ENCODE results near the gene ARRDC4. TPM values are rescaled to one million over a fixed set of nuclear protein-coding genes. Genes with fewer than 3 reads are reported as not detected.

Gene ARRDC4
- total and polyA plus RNA-seq, 4 experiments from 2014 or later, result 0.76 to 1.5 (median 0.83) TPM

DNA sequence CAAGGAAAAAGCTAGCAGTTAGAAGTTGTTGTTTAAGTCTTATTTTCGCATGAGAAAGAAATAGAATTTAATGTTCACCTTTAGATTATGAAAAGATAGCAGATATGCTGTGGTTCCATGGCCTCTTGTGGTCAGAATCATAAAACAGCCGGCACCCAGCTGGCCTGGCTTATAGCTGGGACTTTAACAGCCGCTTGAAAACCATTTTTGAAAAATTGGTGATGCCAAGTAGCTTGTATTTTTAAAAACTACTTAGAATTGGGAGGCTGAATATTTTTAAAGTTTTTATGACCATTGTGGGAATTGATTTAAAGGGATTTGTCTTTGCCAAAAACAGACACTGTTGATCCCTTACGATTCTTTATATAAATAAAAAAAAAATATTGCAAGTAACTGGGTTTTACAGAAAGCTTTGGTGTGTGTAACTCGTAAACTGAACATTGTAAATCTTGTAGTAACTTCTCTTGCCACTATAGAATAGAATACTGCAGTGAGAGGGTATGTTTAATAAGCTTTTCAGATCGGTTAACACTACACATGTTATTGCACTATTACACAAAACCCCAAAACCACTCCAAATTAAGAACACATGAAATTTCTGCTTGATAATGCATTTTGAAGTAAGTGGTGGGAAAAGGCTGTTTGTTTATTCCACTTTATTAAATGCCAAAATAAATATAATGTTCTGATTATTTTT lies 6.6 kb downstream of the ARRDC4 start:
- ChIA-PET CTCF (ENCODE audit: partially characterized antibody) (no interaction called here), POLR2A (ENCODE audit: partially characterized antibody) (no interaction called here)
- DNase-seq, result no peak
- Mint-ChIP-seq H3K9me3 (peaks cover 0 to 6% (median 0%) of the 10 kb centered on the region in 8 donors), H3K27me3 (no peaks in the 10 kb centered on the region), H3K27ac (no peak overlapping the region), H3K36me3 (peaks cover 9 to 10% of the 10 kb centered on the region in 2 donors), H3K4me1 (peaks cover 0 to 13% (median 0%) of the 10 kb centered on the region in 4 donors), H3K4me3 (no peak overlapping the region)
- H3K27ac ChIP-seq (ENCODE audit: low read depth, low read length), result no peak overlapping the region
- H3K27me3 ChIP-seq (ENCODE audit: insufficient read depth, low read length), result no peaks in the 10 kb centered on the region
- no peaks in the 10 kb centered on the region for H3K4me1 ChIP-seq (ENCODE audit: insufficient read depth, low read length)
- H3K9me3 ChIP-seq (ENCODE audit: control insufficient read depth in 1 of 2, low read length in 2 of 2), result no peaks in the 10 kb centered on the region
- H3K36me3 ChIP-seq (ENCODE audit: insufficient read depth, low read length), result peaks cover 4% of the 10 kb centered on the region
- H3K4me3 ChIP-seq (ENCODE audit: low read length in 2 of 2), result no peak overlapping the region
- intact Hi-C loops (cut with micrococcal nuclease), result no loop called here

DNA sequence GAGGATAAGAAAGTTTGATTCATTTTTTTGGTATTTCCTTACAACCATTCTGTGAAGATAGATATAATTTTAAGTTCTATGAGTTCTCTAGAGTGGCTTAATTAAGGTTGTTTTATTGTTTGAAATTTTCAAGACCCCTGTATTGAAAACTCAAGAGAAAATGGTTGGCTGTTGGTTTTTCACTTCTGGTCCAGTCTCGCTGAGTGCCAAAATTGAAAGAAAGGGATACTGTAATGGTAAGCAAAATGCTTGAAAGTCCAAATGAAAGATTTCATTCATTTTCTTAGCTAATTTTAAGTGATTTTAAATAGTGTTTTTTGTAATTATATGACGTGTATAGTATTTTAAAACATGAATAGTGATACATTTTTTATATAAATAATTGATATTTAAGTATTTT lies 7.4 kb downstream of the ARRDC4 start:
- CTCF ChIA-PET (ENCODE audit: partially characterized antibody), result no interaction called here
- H3K4me3 Mint-ChIP-seq, result no peak overlapping the region

DNA sequence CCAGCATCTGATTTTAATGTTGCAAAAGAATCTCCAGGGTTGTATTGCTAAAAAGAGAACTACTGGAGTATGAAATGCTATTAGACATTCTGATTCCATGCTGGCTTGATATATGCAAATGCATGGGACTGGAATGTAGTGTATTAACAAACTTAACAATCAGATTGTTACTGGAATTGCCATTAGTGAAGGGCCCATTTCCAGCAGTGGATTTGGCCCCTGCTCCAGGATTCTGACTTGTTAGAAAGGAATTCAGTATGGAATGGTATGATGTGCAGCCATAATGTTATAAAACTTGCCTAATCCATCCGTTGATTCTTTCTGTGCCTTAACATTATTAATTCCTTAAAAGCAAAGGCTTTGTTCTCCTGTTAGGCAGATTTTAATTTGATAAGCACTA lies 7.9 kb downstream of the ARRDC4 start:
- Mint-ChIP-seq H3K4me3 (no peak overlapping the region), H3K9me3 (peaks cover 0 to 5% (median 0%) of the 10 kb centered on the region in 8 donors), H3K4me1 (peaks cover 0 to 3% (median 0%) of the 10 kb centered on the region in 4 donors), H3K36me3 (peaks cover 9 to 11% of the 10 kb centered on the region in 2 donors), H3K27ac (no peak overlapping the region), H3K27me3 (no peaks in the 10 kb centered on the region)
- Histone ChIP-seq H3K9me3 (ENCODE audit: control insufficient read depth in 1 of 2, low read length in 2 of 2) (no peaks in the 10 kb centered on the region), H3K36me3 (ENCODE audit: insufficient read depth, low read length) (peaks cover 4% of the 10 kb centered on the region), H3K27me3 (ENCODE audit: insufficient read depth, low read length) (no peaks in the 10 kb centered on the region), H3K4me3 (ENCODE audit: low read length in 2 of 2) (no peak overlapping the region), H3K4me1 (ENCODE audit: insufficient read depth, low read length) (no peaks in the 10 kb centered on the region), H3K27ac (ENCODE audit: low read depth, low read length) (no peak overlapping the region)
- intact Hi-C loops (cut with micrococcal nuclease), result no loop called here
- POLR2A ChIA-PET (ENCODE audit: partially characterized antibody), result no interaction called here
- CTCF ChIA-PET (ENCODE audit: partially characterized antibody), result no interaction called here
- no peak for DNase-seq

More for the DNA sequence above, 7.4 kb downstream of the ARRDC4 start:
- DNase-seq, result no peak
- H3K4me1 Mint-ChIP-seq, result peaks cover 0 to 8% (median 0%) of the 10 kb centered on the region in 4 donors
- Histone ChIP-seq H3K4me1 (ENCODE audit: insufficient read depth, low read length) (no peaks in the 10 kb centered on the region), H3K4me3 (ENCODE audit: low read length in 2 of 2) (no peak overlapping the region), H3K27me3 (ENCODE audit: insufficient read depth, low read length) (no peaks in the 10 kb centered on the region), H3K36me3 (ENCODE audit: insufficient read depth, low read length) (peaks cover 4% of the 10 kb centered on the region), H3K27ac (ENCODE audit: low read depth, low read length) (no peak overlapping the region), H3K9me3 (ENCODE audit: control insufficient read depth in 1 of 2, low read length in 2 of 2) (no peaks in the 10 kb centered on the region)
- peaks cover 9 to 11% of the 10 kb centered on the region in 2 donors for H3K36me3 Mint-ChIP-seq
- H3K27me3 Mint-ChIP-seq, result no peaks in the 10 kb centered on the region
- H3K9me3 Mint-ChIP-seq, result peaks cover 0 to 6% (median 0%) of the 10 kb centered on the region in 8 donors
- intact Hi-C loops (cut with micrococcal nuclease), result no loop called here
- POLR2A ChIA-PET (ENCODE audit: partially characterized antibody), result no interaction called here
- no peak overlapping the region for H3K27ac Mint-ChIP-seq

DNA sequence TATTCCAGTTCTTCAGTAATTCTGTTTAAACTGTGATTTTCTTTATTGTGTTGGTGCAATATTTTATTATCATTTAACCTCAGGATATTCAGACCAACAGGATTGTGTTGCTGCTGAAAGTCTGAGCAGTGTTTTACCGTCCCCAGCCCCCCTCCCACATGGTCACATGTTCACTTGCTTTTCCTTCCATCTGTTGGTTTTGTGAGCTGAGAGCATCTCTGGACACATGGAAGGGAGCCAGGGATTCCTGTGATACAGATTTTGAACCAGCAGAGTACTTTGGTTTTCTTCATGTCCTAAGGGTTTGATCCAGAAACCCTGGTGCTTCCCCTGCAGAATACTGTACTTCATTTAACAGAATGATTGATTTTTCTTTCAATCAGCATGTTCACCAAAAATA lies 11.9 kb downstream of the ARRDC4 start:
- CTCF ChIA-PET (ENCODE audit: partially characterized antibody), result no interaction called here
- H3K27ac ChIP-seq (ENCODE audit: low read depth, low read length), result no peak overlapping the region
- no peaks in the 10 kb centered on the region for H3K27me3 Mint-ChIP-seq
- no peaks in the 10 kb centered on the region for H3K4me1 Mint-ChIP-seq
- intact Hi-C loops (cut with micrococcal nuclease), result no loop called here
- H3K36me3 Mint-ChIP-seq, result peaks cover 9 to 11% of the 10 kb centered on the region in 2 donors
- no peak overlapping the region for H3K4me3 ChIP-seq (ENCODE audit: low read length in 2 of 2)
- no peaks in the 10 kb centered on the region for H3K9me3 ChIP-seq (ENCODE audit: control insufficient read depth in 1 of 2, low read length in 2 of 2)
- H3K27me3 ChIP-seq (ENCODE audit: insufficient read depth, low read length), result no peaks in the 10 kb centered on the region
- H3K4me3 Mint-ChIP-seq, result no peak overlapping the region
- H3K27ac Mint-ChIP-seq, result no peak overlapping the region
- peaks cover 4% of the 10 kb centered on the region for H3K36me3 ChIP-seq (ENCODE audit: insufficient read depth, low read length)
- DNase-seq, result no peak
- no peaks in the 10 kb centered on the region for H3K4me1 ChIP-seq (ENCODE audit: insufficient read depth, low read length)
- H3K9me3 Mint-ChIP-seq, result peaks cover 0 to 2% (median 0%) of the 10 kb centered on the region in 8 donors
- POLR2A ChIA-PET (ENCODE audit: partially characterized antibody), result no interaction called here

DNA sequence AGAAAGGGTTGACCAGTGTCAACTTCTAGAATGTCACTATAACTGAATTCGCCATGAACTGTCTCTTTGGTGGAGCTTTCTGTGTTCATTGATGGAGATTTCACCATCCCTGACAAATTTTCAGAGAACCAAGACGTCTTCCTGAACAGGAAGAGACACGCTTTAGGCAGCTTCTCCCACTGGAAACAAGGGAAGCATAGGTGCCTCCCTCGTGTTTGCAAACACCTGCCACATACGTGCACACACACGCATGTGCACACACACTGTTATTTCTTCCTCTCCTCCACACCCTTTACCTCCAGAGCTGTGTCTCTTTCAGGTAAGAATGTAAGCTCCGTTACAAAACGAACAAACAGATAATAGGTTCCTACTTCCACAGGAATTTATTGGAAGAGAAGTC lies 15.6 kb downstream of the ARRDC4 start:
- peaks cover under 1% of the 10 kb centered on the region for H3K4me1 ChIP-seq (ENCODE audit: insufficient read depth, low read length)
- intact Hi-C loops (cut with micrococcal nuclease), result no loop called here
- Mint-ChIP-seq H3K27ac (no peak overlapping the region), H3K9me3 (peaks cover 0 to 6% (median 0%) of the 10 kb centered on the region in 8 donors), H3K27me3 (no peaks in the 10 kb centered on the region), H3K4me3 (no peak overlapping the region), H3K36me3 (peaks cover 7% of the 10 kb centered on the region in 2 donors), H3K4me1 (peaks cover 0 to 8% (median 4%) of the 10 kb centered on the region in 4 donors)
- ChIA-PET CTCF (ENCODE audit: partially characterized antibody) (interaction anchor here (1.9 kb wide), 1 partner anchor 20 kb away, joined by 6 read pairs; no protein-coding TSS in a partner anchor), POLR2A (ENCODE audit: partially characterized antibody) (no interaction called here)
- DNase-seq, result no peak
- H3K27ac ChIP-seq (ENCODE audit: low read depth, low read length), result no peak overlapping the region
- no peak overlapping the region for H3K4me3 ChIP-seq (ENCODE audit: low read length in 2 of 2)
- no peaks in the 10 kb centered on the region for H3K27me3 ChIP-seq (ENCODE audit: insufficient read depth, low read length)
- H3K9me3 ChIP-seq (ENCODE audit: control insufficient read depth in 1 of 2, low read length in 2 of 2), result no peaks in the 10 kb centered on the region
- peaks cover under 1% of the 10 kb centered on the region for H3K36me3 ChIP-seq (ENCODE audit: insufficient read depth, low read length)

DNA sequence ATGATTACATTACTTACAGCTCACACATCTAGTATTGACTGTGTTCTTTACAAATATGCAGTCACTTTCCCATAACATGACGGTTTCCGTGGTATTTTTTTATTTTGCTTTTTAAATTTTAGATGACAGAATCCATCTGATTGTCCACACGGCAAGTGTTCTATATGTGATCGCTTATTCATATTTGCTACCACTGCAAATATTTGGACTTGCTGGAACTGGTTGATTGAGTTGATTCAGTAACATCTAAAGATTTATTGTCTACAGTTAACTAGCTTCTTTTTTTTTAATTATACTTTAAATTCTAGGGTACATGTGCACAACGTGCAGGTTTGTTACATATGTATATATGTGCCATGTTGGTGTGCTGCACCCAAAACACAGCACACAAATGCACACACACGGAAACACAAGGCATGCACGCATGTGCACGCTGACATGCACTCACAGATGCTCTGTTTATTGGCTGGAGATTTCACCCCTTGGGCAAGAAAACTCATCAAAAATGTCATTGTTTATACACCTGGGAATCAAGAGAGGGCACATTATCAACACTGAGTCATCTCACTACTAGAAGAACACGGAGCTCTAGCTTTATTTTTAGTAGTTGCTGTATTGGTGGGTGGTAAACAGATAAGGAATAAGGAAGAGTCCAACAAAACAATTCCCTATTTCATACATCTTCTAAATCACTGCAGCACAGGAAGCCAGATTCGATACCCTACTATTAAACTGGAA lies 16.4 kb downstream of the ARRDC4 start:
- Mint-ChIP-seq H3K27me3 (no peaks in the 10 kb centered on the region), H3K4me1 (peaks cover 0 to 16% (median 6%) of the 10 kb centered on the region in 4 donors), H3K36me3 (peaks cover 0 to 2% of the 10 kb centered on the region in 2 donors), H3K9me3 (peaks cover 0 to 6% (median 0%) of the 10 kb centered on the region in 8 donors), H3K4me3 (no peak overlapping the region), H3K27ac (no peak overlapping the region)
- H3K4me1 ChIP-seq (ENCODE audit: insufficient read depth, low read length), result peaks cover 8% of the 10 kb centered on the region
- ChIA-PET CTCF (ENCODE audit: partially characterized antibody) (interaction anchor here (1.9 kb wide), 1 partner anchor 19 kb away, joined by 6 read pairs; no protein-coding TSS in a partner anchor), POLR2A (ENCODE audit: partially characterized antibody) (no interaction called here)
- no peaks in the 10 kb centered on the region for H3K27me3 ChIP-seq (ENCODE audit: insufficient read depth, low read length)
- no peaks in the 10 kb centered on the region for H3K9me3 ChIP-seq (ENCODE audit: control insufficient read depth in 1 of 2, low read length in 2 of 2)
- H3K36me3 ChIP-seq (ENCODE audit: insufficient read depth, low read length), result no peaks in the 10 kb centered on the region
- H3K27ac ChIP-seq (ENCODE audit: low read depth, low read length), result no peak overlapping the region
- intact Hi-C loops (cut with micrococcal nuclease), result no loop called here
- DNase-seq, result no peak
- H3K4me3 ChIP-seq (ENCODE audit: low read length in 2 of 2), result no peak overlapping the region

DNA sequence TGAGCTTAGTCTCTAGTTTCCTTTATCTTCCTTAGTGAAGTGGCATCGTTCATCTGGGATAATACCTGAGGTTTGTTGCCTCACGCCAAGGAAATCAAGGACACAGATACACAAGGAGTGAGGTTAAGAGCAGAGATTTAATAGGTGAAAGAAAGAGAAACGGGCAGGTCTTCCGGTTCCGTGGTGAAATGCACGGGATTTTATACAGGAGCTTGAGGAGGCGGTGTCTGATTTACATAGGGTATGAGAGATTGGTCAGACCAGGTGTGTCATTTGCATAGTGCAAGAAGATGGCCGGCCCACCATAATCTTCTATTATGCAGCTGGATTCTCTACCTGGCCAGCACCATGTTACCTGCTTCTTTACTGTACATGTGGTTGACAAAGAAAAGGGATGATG lies 17.2 kb downstream of the ARRDC4 start:
- POLR2A ChIA-PET (ENCODE audit: partially characterized antibody), result no interaction called here
- no peak overlapping the region for H3K27ac Mint-ChIP-seq
- H3K9me3 Mint-ChIP-seq, result peaks cover 0 to 6% (median 0%) of the 10 kb centered on the region in 8 donors
- H3K4me1 Mint-ChIP-seq, result peaks cover 0 to 16% (median 6%) of the 10 kb centered on the region in 4 donors
- H3K4me1 ChIP-seq (ENCODE audit: insufficient read depth, low read length), result peaks cover 10% of the 10 kb centered on the region
- H3K4me3 ChIP-seq (ENCODE audit: low read length in 2 of 2), result no peak overlapping the region
- CTCF ChIA-PET (ENCODE audit: partially characterized antibody), result no interaction called here
- no peaks in the 10 kb centered on the region for H3K27me3 Mint-ChIP-seq
- H3K9me3 ChIP-seq (ENCODE audit: control insufficient read depth in 1 of 2, low read length in 2 of 2), result no peaks in the 10 kb centered on the region
- no peaks in the 10 kb centered on the region for H3K36me3 Mint-ChIP-seq
- no peak overlapping the region for H3K4me3 Mint-ChIP-seq
- no peaks in the 10 kb centered on the region for H3K27me3 ChIP-seq (ENCODE audit: insufficient read depth, low read length)
- no peak overlapping the region for H3K27ac ChIP-seq (ENCODE audit: low read depth, low read length)
- no peaks in the 10 kb centered on the region for H3K36me3 ChIP-seq (ENCODE audit: insufficient read depth, low read length)
- DNase-seq, result no peak
- intact Hi-C loops (cut with micrococcal nuclease), result no loop called here

Data from CD4-positive, alpha-beta memory T cell (primary cell).